GM19468 (cell line): Measurements from ENCODE around the gene ANK2.

Experiments used
- ATAC-seq: cut with Tn5 transposase; IDR thresholded peaks from one replicate; pipeline ENCODE4 v1.9.1; 2021; ENCODE audit warnings: mild to moderate bottlenecking, moderate library complexity, moderate number of reproducible peaks; ENCODE audit not compliant: unreplicated experiment; ENCODE audit errors: extremely low read depth

Gene ANK2

GRCh38 chr4:113375964-113376666 lies 326.7 kb downstream of the ANK2 start:
- ATAC-seq, result no peak

- no peak for ATAC-seq
Observed at GRCh38 chr4:113378836-113379235, 329.4 kb downstream of the ANK2 start.

GRCh38 chr4:113382704-113383103 lies 333.3 kb downstream of the ANK2 start:
- no peak for ATAC-seq

GRCh38 chr4:113383111-113383785 lies 333.8 kb downstream of the ANK2 start:
- no peak for ATAC-seq

- no peak for ATAC-seq
Observed at GRCh38 chr4:113384600-113384999, 335.1 kb downstream of the ANK2 start.

- ATAC-seq, result no peak
Observed at GRCh38 chr4:113385281-113385899, 335.9 kb downstream of the ANK2 start.

- ATAC-seq, result no peak
Observed at GRCh38 chr4:113389160-113389559, 339.7 kb downstream of the ANK2 start.

- ATAC-seq, result no peak
Observed at GRCh38 chr4:113390850-113391249, 341.4 kb downstream of the ANK2 start.

GRCh38 chr4:113394108-113394729 lies 344.8 kb downstream of the ANK2 start:
- ATAC-seq, result no peak

GRCh38 chr4:113394730-113395530 lies 345.5 kb downstream of the ANK2 start:
- peak; percentile 71 for ATAC-seq

GRCh38 chr4:113397114-113397701 lies 347.8 kb downstream of the ANK2 start:
- ATAC-seq, result no peak

- no peak for ATAC-seq
Observed at GRCh38 chr4:113398441-113399143, 349.1 kb downstream of the ANK2 start.

- ATAC-seq, result no peak
Observed at GRCh38 chr4:113404167-113404571, 354.7 kb downstream of the ANK2 start.

GRCh38 chr4:113404841-113405240 lies 355.4 kb downstream of the ANK2 start:
- ATAC-seq, result no peak

- ATAC-seq, result no peak
Observed at GRCh38 chr4:113405874-113406722, 356.6 kb downstream of the ANK2 start.

GRCh38 chr4:113406723-113407016 lies 357.2 kb downstream of the ANK2 start:
- ATAC-seq, result no peak

GRCh38 chr4:113407409-113407808 lies 358.0 kb downstream of the ANK2 start:
- no peak for ATAC-seq

GRCh38 chr4:113409181-113409580 lies 359.7 kb downstream of the ANK2 start:
- ATAC-seq, result no peak

GRCh38 chr4:113410686-113411085 lies 361.2 kb downstream of the ANK2 start:
- ATAC-seq, result no peak
